HepG2 (cell line): ENCODE measurements around the gene CSK.

Experiments used
- AGO1 ChIP-seq: fragments of 200-400 bp; formaldehyde crosslinking; IDR thresholded peaks from 2 replicates; pipeline ENCODE4 v1.6.1; 2017; ENCODE audit warnings: mild to moderate bottlenecking, low read depth, low read length, moderate library complexity; ENCODE audit not compliant: poor library complexity, severe bottlenecking
- EZH2 ChIP-seq: conservative IDR thresholded peaks from 2 replicates; pipeline ENCODE4 v1.6.1; 2012; ENCODE audit warnings: mild to moderate bottlenecking, low read depth, low read length, moderate library complexity
- SIN3B ChIP-seq: fragments of 150-350 bp; IDR thresholded peaks from 2 replicates; pipeline ENCODE4 v1.6.1; 2014; ENCODE audit warnings: low read length
- ZBTB1 ChIP-seq: sonication (generic); formaldehyde crosslinking; IDR thresholded peaks from 2 replicates; pipeline ENCODE4 v1.4.0; 2020; ENCODE audit warnings: missing genetic modification reagents, borderline replicate concordance
- TF ChIP-seq, protein P1 (sequence below): sonication (generic); formaldehyde crosslinking; IDR thresholded peaks from 2 replicates; pipeline ENCODE4 v1.4.0; 2020; ENCODE audit warnings: mild to moderate bottlenecking, missing genetic modification reagents
- TF ChIP-seq, protein P2 (sequence below): conservative IDR thresholded peaks from 2 replicates; pipeline ENCODE4 v1.6.1; 2018; ENCODE audit warnings: missing genetic modification reagents
- TF ChIP-seq, protein P3 (sequence below): sonication (generic); formaldehyde crosslinking; IDR thresholded peaks from 2 replicates; pipeline ENCODE4 v1.4.0; 2020; ENCODE audit warnings: missing genetic modification reagents

DNA sequence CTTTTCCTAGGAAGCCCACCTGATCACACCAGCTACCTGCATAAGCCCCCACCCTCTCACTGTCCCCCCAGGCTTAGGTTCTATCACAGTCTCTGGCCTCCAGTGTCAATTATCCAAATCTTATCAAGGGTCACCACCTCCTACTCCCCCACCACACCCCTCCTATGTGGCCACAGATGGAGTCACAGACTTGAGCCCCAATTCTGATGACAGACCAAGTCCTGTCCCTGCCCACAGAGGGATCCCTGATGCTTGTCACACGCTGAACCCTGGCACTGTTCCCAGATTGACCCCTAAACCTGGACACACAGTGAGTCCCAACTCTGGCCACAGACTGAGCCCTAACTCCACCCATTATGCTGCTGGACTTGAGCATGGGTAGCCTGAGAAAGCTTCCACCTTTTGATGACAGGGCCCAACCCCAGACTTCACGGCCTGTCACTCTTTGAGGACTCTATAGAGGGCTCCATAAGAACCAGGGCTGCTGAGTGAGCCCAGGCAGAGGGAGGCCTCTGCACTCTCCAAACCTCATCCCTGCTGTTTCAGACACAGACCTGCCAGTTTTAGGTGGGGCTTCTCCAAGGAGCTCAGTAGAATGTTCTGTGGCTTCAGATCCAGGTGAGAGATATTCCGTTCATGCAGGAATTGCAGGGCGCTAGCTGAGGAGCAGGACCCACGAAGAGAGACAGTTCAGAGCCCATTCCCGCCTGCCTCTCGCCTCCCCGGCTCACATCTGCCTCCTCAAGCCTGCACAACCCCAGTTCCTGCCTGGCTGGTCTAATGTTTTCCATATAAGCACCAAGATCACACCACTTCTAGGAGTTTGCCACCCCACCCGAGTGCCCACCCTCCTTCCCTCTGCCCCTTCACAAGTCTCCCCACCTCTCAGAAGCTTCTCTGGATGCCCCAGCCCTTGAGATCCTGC is 59.2 kb downstream of the CSK start:
- TF ChIP-seq, protein P1, sequence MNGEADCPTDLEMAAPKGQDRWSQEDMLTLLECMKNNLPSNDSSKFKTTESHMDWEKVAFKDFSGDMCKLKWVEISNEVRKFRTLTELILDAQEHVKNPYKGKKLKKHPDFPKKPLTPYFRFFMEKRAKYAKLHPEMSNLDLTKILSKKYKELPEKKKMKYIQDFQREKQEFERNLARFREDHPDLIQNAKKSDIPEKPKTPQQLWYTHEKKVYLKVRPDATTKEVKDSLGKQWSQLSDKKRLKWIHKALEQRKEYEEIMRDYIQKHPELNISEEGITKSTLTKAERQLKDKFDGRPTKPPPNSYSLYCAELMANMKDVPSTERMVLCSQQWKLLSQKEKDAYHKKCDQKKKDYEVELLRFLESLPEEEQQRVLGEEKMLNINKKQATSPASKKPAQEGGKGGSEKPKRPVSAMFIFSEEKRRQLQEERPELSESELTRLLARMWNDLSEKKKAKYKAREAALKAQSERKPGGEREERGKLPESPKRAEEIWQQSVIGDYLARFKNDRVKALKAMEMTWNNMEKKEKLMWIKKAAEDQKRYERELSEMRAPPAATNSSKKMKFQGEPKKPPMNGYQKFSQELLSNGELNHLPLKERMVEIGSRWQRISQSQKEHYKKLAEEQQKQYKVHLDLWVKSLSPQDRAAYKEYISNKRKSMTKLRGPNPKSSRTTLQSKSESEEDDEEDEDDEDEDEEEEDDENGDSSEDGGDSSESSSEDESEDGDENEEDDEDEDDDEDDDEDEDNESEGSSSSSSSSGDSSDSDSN (CRISPR knock-in tag), result no peak
- no peak for TF ChIP-seq ZBTB1 (CRISPR knock-in tag)
- no peak for TF ChIP-seq AGO1
- no peak for TF ChIP-seq SIN3B
- TF ChIP-seq, protein P2, sequence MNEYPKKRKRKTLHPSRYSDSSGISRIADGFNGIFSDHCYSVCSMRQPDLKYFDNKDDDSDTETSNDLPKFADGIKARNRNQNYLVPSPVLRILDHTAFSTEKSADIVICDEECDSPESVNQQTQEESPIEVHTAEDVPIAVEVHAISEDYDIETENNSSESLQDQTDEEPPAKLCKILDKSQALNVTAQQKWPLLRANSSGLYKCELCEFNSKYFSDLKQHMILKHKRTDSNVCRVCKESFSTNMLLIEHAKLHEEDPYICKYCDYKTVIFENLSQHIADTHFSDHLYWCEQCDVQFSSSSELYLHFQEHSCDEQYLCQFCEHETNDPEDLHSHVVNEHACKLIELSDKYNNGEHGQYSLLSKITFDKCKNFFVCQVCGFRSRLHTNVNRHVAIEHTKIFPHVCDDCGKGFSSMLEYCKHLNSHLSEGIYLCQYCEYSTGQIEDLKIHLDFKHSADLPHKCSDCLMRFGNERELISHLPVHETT (CRISPR knock-in tag), result no peak
- no peak for TF ChIP-seq EZH2
- TF ChIP-seq, protein P3, sequence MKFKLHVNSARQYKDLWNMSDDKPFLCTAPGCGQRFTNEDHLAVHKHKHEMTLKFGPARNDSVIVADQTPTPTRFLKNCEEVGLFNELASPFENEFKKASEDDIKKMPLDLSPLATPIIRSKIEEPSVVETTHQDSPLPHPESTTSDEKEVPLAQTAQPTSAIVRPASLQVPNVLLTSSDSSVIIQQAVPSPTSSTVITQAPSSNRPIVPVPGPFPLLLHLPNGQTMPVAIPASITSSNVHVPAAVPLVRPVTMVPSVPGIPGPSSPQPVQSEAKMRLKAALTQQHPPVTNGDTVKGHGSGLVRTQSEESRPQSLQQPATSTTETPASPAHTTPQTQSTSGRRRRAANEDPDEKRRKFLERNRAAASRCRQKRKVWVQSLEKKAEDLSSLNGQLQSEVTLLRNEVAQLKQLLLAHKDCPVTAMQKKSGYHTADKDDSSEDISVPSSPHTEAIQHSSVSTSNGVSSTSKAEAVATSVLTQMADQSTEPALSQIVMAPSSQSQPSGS (CRISPR knock-in tag), result no peak
